CD4-positive, alpha-beta T cell treated with Interleukin-4 for 1 hour (primary cell): ENCODE data around the gene METTL9.
"Not testable (repeated sequence)": the region's sequence is repeated elsewhere in the genome, so short reads cannot be mapped to it uniquely, and the experiment has no call there.

ENCODE experiments used
- DNase-seq, 2 donors: peaks; one replicate each; pipeline ENCODE4 v3.0.0-alpha.2; 2020 to 2022

METTL9 gene

GRCh38 chr16:21611198-21611555 is 11.8 kb downstream of the METTL9 start:
- DNase-seq: no peak

- no peak for DNase-seq
These were observed 12.4 kb downstream of the METTL9 start for GRCh38 chr16:21611556-21612384.

GRCh38 chr16:21613361-21613760 is 14.0 kb downstream of the METTL9 start:
- DNase-seq: no peak

- no peak for DNase-seq
These were observed 14.4 kb downstream of the METTL9 start for GRCh38 chr16:21613781-21614180.

- no peak for DNase-seq
These were observed 15.5 kb downstream of the METTL9 start for GRCh38 chr16:21614896-21615295.

- DNase-seq: no peak
These were observed 18.2 kb downstream of the METTL9 start for GRCh38 chr16:21617607-21618006.

- no peak for DNase-seq
These were observed 18.9 kb downstream of the METTL9 start for GRCh38 chr16:21618281-21618680.

GRCh38 chr16:21619765-21620425 is 20.5 kb downstream of the METTL9 start:
- no peak for DNase-seq

GRCh38 chr16:21620592-21620991 is 21.2 kb downstream of the METTL9 start:
- DNase-seq: no peak

GRCh38 chr16:21622545-21622944 is 23.2 kb downstream of the METTL9 start:
- DNase-seq: no peak

- no peak for DNase-seq
These were observed 25.6 kb downstream of the METTL9 start for GRCh38 chr16:21625026-21625425.

GRCh38 chr16:21626659-21627277 is 27.4 kb downstream of the METTL9 start:
- DNase-seq: peak; percentile 44 to 54

- DNase-seq: no peak
These were observed 28.8 kb downstream of the METTL9 start for GRCh38 chr16:21628121-21628726.

GRCh38 chr16:21628772-21629171 is 29.4 kb downstream of the METTL9 start:
- no peak for DNase-seq

GRCh38 chr16:21629616-21630539 is 30.5 kb downstream of the METTL9 start:
- DNase-seq: not testable (repeated sequence)

GRCh38 chr16:21630866-21631265 is 31.5 kb downstream of the METTL9 start:
- not testable (repeated sequence) for DNase-seq

- DNase-seq: not testable (repeated sequence)
These were observed 32.0 kb downstream of the METTL9 start for GRCh38 chr16:21631376-21631775.

GRCh38 chr16:21631951-21632575 is 32.7 kb downstream of the METTL9 start:
- peak in 1 of 2 donors; percentile 50 for DNase-seq

- DNase-seq: no peak
These were observed 34.8 kb downstream of the METTL9 start for GRCh38 chr16:21634216-21634615.

- not testable (repeated sequence) for DNase-seq
These were observed 36.3 kb downstream of the METTL9 start for GRCh38 chr16:21635694-21636093.

GRCh38 chr16:21637032-21637968 is 37.9 kb downstream of the METTL9 start:
- no peak for DNase-seq
